ENCODE measurements around the gene C19orf53. TPM values are rescaled to one million over a fixed set of nuclear protein-coding genes. Genes with fewer than 3 reads are reported as not detected.
"Not testable (repeated sequence)": the region's sequence is repeated elsewhere in the genome, so short reads cannot be mapped to it uniquely, and the experiment has no call there.

Gene C19orf53
- total and polyA plus RNA-seq, 2 experiments from 2014 or later, result 104 to 401 TPM

DNA sequence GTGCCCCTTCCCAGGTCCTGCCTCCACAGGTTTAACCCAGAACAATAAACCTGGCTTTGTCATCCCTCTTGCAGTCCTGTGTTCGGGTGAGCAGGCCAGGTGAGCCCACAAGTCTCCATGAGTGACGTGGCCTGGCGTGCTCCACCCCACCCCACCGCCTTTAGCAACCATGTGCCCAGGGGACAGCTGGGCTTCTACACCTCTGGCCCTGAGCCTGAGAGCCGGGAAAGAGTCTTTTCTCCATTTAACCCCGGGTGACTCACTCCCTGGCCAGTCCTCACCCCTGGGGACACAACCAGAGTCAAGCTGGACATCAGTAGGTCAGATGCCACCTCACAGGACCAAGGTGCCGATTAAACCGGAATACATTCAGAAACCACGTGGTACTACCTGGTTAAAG is 4.1 kb downstream of the C19orf53 start (continued):
- TF ChIP-seq, protein P1, sequence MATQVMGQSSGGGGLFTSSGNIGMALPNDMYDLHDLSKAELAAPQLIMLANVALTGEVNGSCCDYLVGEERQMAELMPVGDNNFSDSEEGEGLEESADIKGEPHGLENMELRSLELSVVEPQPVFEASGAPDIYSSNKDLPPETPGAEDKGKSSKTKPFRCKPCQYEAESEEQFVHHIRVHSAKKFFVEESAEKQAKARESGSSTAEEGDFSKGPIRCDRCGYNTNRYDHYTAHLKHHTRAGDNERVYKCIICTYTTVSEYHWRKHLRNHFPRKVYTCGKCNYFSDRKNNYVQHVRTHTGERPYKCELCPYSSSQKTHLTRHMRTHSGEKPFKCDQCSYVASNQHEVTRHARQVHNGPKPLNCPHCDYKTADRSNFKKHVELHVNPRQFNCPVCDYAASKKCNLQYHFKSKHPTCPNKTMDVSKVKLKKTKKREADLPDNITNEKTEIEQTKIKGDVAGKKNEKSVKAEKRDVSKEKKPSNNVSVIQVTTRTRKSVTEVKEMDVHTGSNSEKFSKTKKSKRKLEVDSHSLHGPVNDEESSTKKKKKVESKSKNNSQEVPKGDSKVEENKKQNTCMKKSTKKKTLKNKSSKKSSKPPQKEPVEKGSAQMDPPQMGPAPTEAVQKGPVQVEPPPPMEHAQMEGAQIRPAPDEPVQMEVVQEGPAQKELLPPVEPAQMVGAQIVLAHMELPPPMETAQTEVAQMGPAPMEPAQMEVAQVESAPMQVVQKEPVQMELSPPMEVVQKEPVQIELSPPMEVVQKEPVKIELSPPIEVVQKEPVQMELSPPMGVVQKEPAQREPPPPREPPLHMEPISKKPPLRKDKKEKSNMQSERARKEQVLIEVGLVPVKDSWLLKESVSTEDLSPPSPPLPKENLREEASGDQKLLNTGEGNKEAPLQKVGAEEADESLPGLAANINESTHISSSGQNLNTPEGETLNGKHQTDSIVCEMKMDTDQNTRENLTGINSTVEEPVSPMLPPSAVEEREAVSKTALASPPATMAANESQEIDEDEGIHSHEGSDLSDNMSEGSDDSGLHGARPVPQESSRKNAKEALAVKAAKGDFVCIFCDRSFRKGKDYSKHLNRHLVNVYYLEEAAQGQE (IDR thresholded peaks at IDR 0.05; ENCODE audit: unreplicated experiment), result no peak
- no peak for TF ChIP-seq EZH2 (IDR thresholded peaks at IDR 0.05; ENCODE audit: low read depth, unreplicated experiment)
- no peak for TF ChIP-seq POLR2AphosphoS5 (IDR thresholded peaks at IDR 0.05; ENCODE audit: low read depth)
- no peak for TF ChIP-seq STAT1 (IDR thresholded peaks at IDR 0.05; ENCODE audit: unreplicated experiment)
- TF ChIP-seq CREB1 (CRISPR knock-in tag; IDR thresholded peaks at IDR 0.05; ENCODE audit: low read depth), result no peak
- TF ChIP-seq NANOG (IDR thresholded peaks at IDR 0.05; ENCODE audit: borderline replicate concordance), result no peak
- TF ChIP-seq, protein P2, sequence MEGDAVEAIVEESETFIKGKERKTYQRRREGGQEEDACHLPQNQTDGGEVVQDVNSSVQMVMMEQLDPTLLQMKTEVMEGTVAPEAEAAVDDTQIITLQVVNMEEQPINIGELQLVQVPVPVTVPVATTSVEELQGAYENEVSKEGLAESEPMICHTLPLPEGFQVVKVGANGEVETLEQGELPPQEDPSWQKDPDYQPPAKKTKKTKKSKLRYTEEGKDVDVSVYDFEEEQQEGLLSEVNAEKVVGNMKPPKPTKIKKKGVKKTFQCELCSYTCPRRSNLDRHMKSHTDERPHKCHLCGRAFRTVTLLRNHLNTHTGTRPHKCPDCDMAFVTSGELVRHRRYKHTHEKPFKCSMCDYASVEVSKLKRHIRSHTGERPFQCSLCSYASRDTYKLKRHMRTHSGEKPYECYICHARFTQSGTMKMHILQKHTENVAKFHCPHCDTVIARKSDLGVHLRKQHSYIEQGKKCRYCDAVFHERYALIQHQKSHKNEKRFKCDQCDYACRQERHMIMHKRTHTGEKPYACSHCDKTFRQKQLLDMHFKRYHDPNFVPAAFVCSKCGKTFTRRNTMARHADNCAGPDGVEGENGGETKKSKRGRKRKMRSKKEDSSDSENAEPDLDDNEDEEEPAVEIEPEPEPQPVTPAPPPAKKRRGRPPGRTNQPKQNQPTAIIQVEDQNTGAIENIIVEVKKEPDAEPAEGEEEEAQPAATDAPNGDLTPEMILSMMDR (conservative IDR thresholded peaks at IDR 0.05; ENCODE audit: low read depth in 2 of 2), result no peak
- TF ChIP-seq, protein P3, sequence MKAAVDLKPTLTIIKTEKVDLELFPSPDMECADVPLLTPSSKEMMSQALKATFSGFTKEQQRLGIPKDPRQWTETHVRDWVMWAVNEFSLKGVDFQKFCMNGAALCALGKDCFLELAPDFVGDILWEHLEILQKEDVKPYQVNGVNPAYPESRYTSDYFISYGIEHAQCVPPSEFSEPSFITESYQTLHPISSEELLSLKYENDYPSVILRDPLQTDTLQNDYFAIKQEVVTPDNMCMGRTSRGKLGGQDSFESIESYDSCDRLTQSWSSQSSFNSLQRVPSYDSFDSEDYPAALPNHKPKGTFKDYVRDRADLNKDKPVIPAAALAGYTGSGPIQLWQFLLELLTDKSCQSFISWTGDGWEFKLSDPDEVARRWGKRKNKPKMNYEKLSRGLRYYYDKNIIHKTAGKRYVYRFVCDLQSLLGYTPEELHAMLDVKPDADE (IDR thresholded peaks at IDR 0.05), result no peak
- no peak for TF ChIP-seq EZH2phosphoT487 (IDR thresholded peaks at IDR 0.05; ENCODE audit: unreplicated experiment)
- no peak for TF ChIP-seq ZNF114 (CRISPR knock-in tag; IDR thresholded peaks at IDR 0.05)
- no peak for TF ChIP-seq JUNB (IDR thresholded peaks at IDR 0.05; ENCODE audit: unreplicated experiment)

DNA sequence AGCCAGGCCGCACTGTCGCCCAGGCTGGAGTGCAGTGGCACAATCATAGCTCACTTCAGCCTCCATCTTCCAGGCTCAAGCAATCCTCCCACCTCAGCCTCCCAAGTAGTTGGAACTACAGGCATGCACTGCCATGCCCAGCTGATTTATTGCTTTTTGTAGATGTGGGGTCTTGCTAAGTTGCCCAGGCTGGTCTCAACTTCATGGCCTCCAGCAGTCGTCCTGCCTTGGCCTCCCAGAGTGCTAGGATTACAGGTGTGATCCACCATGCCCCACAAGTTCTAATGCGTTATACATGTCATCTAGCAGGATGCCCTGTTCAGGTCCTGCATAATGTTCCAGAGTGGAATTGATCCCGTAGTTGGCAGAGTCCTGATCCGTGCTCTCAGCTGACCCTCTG is 4.6 kb downstream of the C19orf53 start:
- H3K4me3 Mint-ChIP-seq, result no peak overlapping the region
- no peak overlapping the region for H3K27ac ChIP-seq (ENCODE audit: low read depth)
- no peak for ATAC-seq

DNA sequence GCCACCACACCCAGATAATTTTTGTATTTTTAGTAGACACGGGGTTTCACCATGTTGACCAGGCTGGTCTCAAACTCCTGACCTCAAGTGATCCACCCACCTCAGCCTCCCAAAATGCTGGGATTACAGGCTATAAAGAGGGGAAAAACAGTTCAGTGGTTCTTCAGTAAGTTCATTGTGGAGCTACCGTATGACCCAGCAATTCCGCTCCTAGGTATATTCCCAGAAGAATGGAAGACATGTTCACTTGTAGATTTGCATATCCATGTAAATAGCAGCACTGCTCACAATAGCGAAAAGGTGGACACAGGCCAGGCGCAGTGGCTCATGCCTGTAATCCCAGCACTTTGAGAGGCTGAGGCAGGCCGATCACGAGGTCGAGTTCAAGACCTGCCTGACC is 5.5 kb downstream of the C19orf53 start:
- not testable (repeated sequence) for H3K4me2 ChIP-seq; H3K9me2 ChIP-seq (ENCODE audit: insufficient read depth); DNase-seq (ENCODE audit: low spot score); ATAC-seq; H3K4me3 ChIP-seq; H3K27ac ChIP-seq (ENCODE audit: low read depth); H3K9me3 Mint-ChIP-seq; H3K27ac Mint-ChIP-seq; H2AFZ ChIP-seq; H3K27me3 ChIP-seq (ENCODE audit: insufficient read depth); H3K36me3 ChIP-seq (ENCODE audit: insufficient read depth); H3K4me3 Mint-ChIP-seq; H3K4me1 ChIP-seq (ENCODE audit: insufficient read depth)
- Histone ChIP-seq H3K79me2 (replicated peaks; ENCODE audit: insufficient read depth) (peaks cover 23% of the 10 kb centered on the region), H3F3A (replicated peaks; ENCODE audit: low read depth) (peaks cover 15% of the 10 kb centered on the region; the same call in 1 of the 2 replicates), H4K20me1 (replicated peaks; ENCODE audit: insufficient read depth) (peaks cover 12% of the 10 kb centered on the region)
- H3K27me3 Mint-ChIP-seq (ENCODE audit: insufficient read depth, low read depth, poor library complexity), result peaks cover 25% of the 10 kb centered on the region
- peaks cover 20% of the 10 kb centered on the region for H3K4me1 Mint-ChIP-seq
- peaks cover 42% of the 10 kb centered on the region for H3K36me3 Mint-ChIP-seq (ENCODE audit: low read depth)

More for the DNA sequence above, 4.6 kb downstream of the C19orf53 start:
- peaks cover 12% of the 10 kb centered on the region for H4K20me1 ChIP-seq (replicated peaks; ENCODE audit: insufficient read depth)
- H3K4me1 ChIP-seq (ENCODE audit: insufficient read depth), result peaks cover 8% of the 10 kb centered on the region; the same call in 1 of the 2 replicates
- Mint-ChIP-seq H3K4me1 (peaks cover 17% of the 10 kb centered on the region), H3K27ac (no peak overlapping the region), H3K9me3 (no peaks in the 10 kb centered on the region; the same call in 2 of the 3 replicates), H3K27me3 (ENCODE audit: insufficient read depth, low read depth, poor library complexity) (peaks cover 30% of the 10 kb centered on the region), H3K36me3 (ENCODE audit: low read depth) (peaks cover 42% of the 10 kb centered on the region)
- no peak overlapping the region for H3K4me3 ChIP-seq
- no peaks in the 10 kb centered on the region for H3K27me3 ChIP-seq (ENCODE audit: insufficient read depth)
- H3K4me2 ChIP-seq, result no peak overlapping the region
- H3K9me2 ChIP-seq (ENCODE audit: insufficient read depth), result no peaks in the 10 kb centered on the region
- H3K36me3 ChIP-seq (ENCODE audit: insufficient read depth), result 0 out of 2 replicates have a peak, but pooled peaks cover 4% of the 10 kb centered on the region
- H2AFZ ChIP-seq, result no peak overlapping the region
- peaks cover 15% of the 10 kb centered on the region; the same call in 1 of the 2 replicates for H3F3A ChIP-seq (replicated peaks; ENCODE audit: low read depth)
- H3K79me2 ChIP-seq (replicated peaks; ENCODE audit: insufficient read depth), result peaks cover 27% of the 10 kb centered on the region
- TF ChIP-seq POLR2AphosphoS5 (IDR thresholded peaks at IDR 0.05; ENCODE audit: low read depth) (peak; percentile 16; the same call in 1 of the 2 replicates), EZH2 (IDR thresholded peaks at IDR 0.05; ENCODE audit: low read depth, unreplicated experiment) (no peak)
- DNase-seq (ENCODE audit: low spot score), result no peak

Measured in GM23338 (cell line).